MCF 10A (cell line): Measurements from ENCODE around the gene ZNF625. TPM values are rescaled to one million over a fixed set of nuclear protein-coding genes. Genes with fewer than 3 reads are reported as not detected.

Source experiments
- Bru-seq: library from RNA; stranded (reverse); fragments of 400-500 nt; gene quantifications from one replicate; lab custom pipeline; 2021; lab: Mats Ljungman, UMichigan
- BruChase-seq, 2 experiments: library from RNA; stranded (reverse); fragments of 400-500 nt; gene quantifications; one replicate each; lab custom pipeline; 2021; lab: Mats Ljungman, UMichigan
- BruUV-seq: library from RNA; stranded (reverse); fragments of 400-500 nt; replicated peaks from 2 replicates; lab custom pipeline; 2021; lab: Mats Ljungman, UMichigan
- CTCF ChIA-PET: fragments of 300-600 bp; sonication (Branson Sonifier 250); formaldehyde crosslinking; extraction: SDS; loops from one replicate; lab custom pipeline; 2021; ENCODE audit warnings: antibody characterized with exemption, inconsistent platforms; lab: Yijun Ruan, JAX
- POLR2A ChIA-PET: fragments of 300-600, 350-650 bp; sonication (Branson Sonifier 250); formaldehyde crosslinking; extraction: SDS; loops from one replicate; lab custom pipeline; 2020; ENCODE audit warnings: antibody characterized with exemption, inconsistent platforms; lab: Yijun Ruan, JAX
- DNase-seq: peaks from one replicate; pipeline ENCODE4 v3.0.0-alpha.2; 2018; ENCODE audit not compliant: unreplicated experiment
- H3K27ac Mint-ChIP-seq: one replicate; pipeline ENCODE4 v1.8.0; 2022; ENCODE audit warnings: mild to moderate bottlenecking, low read depth, mixed read lengths; ENCODE audit not compliant: unreplicated experiment
- H3K27me3 Mint-ChIP-seq: one replicate; pipeline ENCODE4 v1.8.0; 2022; ENCODE audit warnings: mixed read lengths; ENCODE audit not compliant: insufficient read depth, unreplicated experiment
- H3K36me3 Mint-ChIP-seq: one replicate; pipeline ENCODE4 v1.8.0; 2022; ENCODE audit warnings: mild to moderate bottlenecking, moderate library complexity, mixed read lengths; ENCODE audit not compliant: insufficient read depth, unreplicated experiment
- H3K4me1 Mint-ChIP-seq: one replicate; pipeline ENCODE4 v1.8.0; 2022; ENCODE audit warnings: mixed read lengths; ENCODE audit not compliant: insufficient read depth, unreplicated experiment
- H3K4me3 Mint-ChIP-seq: one replicate; pipeline ENCODE4 v1.8.0; 2022; ENCODE audit warnings: mild to moderate bottlenecking, moderate library complexity, mixed read lengths; ENCODE audit not compliant: unreplicated experiment
- H3K9me3 Mint-ChIP-seq: one replicate; pipeline ENCODE4 v1.8.0; 2022; ENCODE audit warnings: mixed read lengths; ENCODE audit not compliant: unreplicated experiment
- intact Hi-C: fragments of 100-400 bp; cut with micrococcal nuclease; formaldehyde crosslinking; loops from 2 replicates; pipeline ENCODE4 v1.14.1; 2022
- long read RNA-seq: library from polyadenylated mRNA; stranded (forward); transcript quantifications from one replicate; pipeline ENCODE4 v2.0.0, GENCODE V29; 2022
- total RNA-seq: library from RNA; stranded (reverse); gene quantifications from 2 replicates; pipeline ENCODE4 v1.2.3, GENCODE V29; 2022
- TF ChIP-seq, protein P1 (sequence below): fragments of 200-600 bp; IDR thresholded peaks from one replicate; pipeline ENCODE4 v1.8.0; 2022; ENCODE audit warnings: antibody characterized with exemption, mild to moderate bottlenecking; ENCODE audit not compliant: unreplicated experiment

Gene ZNF625
- total RNA-seq (0.37 TPM in 1 of 2 replicates, not detected in the other), Bru-seq, nascent RNA (percentile 23 among the genes with signal in this experiment), BruChase-seq, experiment 1, labeled RNA remaining after a 6-hour chase (percentile 32 among the genes with signal in this experiment), BruChase-seq, experiment 2, labeled RNA remaining after a 2-hour chase (percentile 44 among the genes with signal in this experiment)
- long read RNA-seq = 0 reads

DNA sequence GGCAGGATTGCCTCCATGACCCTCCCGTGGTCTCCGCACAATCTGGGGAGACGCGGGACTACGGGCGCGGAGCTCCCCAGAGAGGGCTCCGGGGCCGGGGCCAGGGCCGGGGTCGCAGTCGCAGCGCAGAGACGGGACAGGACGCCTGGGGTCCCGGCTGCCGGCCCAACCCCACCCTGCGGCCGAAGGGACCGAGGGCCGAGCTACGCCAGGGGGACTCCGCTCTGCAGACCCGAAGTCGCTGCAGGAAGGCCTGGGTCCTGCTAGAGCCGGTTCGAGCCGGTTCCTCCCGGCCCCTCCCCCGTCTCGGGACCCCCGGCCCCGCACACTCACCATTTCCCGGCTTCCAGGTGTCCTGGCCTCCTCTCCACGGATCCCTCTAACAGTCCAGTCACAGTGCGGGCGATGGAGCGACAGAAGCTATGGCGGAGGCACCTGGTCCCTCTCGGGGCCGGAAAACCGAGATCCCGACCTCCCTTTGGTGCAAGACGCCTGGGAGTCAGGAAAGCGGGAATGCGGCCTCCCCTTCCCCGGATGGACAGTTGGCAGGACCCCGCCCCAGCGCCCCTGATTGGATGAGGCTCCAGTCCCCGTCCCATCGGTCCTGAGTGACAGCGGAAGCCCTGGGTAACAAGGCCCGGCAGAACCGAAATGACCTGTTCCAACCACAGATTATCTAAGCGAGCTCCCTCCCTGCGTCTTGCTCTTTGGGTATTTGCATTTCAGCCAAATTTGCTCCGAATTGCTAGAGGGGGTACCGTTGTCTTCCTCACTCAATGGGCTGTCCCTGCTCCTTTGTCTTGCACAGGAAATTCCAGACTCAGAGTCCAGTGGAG lies at the start of gene ZNF625:
Gene ZNF625, minus strand, starts transcription at position 512 of the 836 bp plus-strand sequence. Its CDS starts 176 bp downstream, at position 336.
- no peaks in the 10 kb centered on the region for H3K36me3 Mint-ChIP-seq
- no TSS peak for BruUV-seq
- H3K9me3 Mint-ChIP-seq = peaks cover 18% of the 10 kb centered on the region
- H3K27ac Mint-ChIP-seq = no peak within 1 kb of the TSS
- POLR2A ChIA-PET = interaction anchor here (0.7 kb wide), 1 partner anchor 358 kb away, joined by 3 read pairs; no protein-coding TSS in a partner anchor
- intact Hi-C loops = no loop called here
- H3K4me3 Mint-ChIP-seq = no peak within 1 kb of the TSS
- no peak for DNase-seq
- TF ChIP-seq, protein P1, sequence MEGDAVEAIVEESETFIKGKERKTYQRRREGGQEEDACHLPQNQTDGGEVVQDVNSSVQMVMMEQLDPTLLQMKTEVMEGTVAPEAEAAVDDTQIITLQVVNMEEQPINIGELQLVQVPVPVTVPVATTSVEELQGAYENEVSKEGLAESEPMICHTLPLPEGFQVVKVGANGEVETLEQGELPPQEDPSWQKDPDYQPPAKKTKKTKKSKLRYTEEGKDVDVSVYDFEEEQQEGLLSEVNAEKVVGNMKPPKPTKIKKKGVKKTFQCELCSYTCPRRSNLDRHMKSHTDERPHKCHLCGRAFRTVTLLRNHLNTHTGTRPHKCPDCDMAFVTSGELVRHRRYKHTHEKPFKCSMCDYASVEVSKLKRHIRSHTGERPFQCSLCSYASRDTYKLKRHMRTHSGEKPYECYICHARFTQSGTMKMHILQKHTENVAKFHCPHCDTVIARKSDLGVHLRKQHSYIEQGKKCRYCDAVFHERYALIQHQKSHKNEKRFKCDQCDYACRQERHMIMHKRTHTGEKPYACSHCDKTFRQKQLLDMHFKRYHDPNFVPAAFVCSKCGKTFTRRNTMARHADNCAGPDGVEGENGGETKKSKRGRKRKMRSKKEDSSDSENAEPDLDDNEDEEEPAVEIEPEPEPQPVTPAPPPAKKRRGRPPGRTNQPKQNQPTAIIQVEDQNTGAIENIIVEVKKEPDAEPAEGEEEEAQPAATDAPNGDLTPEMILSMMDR = no peak
- no peaks in the 10 kb centered on the region for H3K4me1 Mint-ChIP-seq
- CTCF ChIA-PET = interaction anchor here (0.6 to 1.6 kb wide), 3 partner anchors 16 to 232 kb away, joined by 3 to 7 read pairs (median 4); partner anchors contain the start of gene ZNF20
- no peaks in the 10 kb centered on the region for H3K27me3 Mint-ChIP-seq

DNA sequence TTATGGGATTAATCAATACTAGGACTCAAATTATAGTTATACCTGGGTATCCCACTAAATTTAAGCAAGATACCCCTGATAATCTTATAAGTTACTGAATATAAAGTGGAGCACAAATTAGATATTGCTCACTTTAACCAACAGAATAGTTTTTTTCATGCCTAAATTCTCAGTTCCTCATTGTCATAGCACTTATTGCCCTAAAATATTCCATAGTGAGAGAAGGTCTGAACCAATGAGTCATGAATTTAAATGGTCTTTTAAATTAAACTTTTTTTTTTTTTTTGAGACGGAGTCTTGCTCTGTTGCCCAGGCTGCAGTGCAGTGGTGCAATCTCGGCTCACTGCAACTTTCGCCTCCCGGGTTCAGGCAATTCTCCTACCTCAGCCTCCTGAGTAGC lies 48.8 kb upstream of the ZNF625 start:
- H3K36me3 Mint-ChIP-seq = no peaks in the 10 kb centered on the region
- CTCF ChIA-PET = interaction anchor here (0.6 to 0.7 kb wide), 2 partner anchors 9 to 19 kb away, joined by 3 to 6 read pairs; no protein-coding TSS in a partner anchor
- H3K27ac Mint-ChIP-seq = no peak overlapping the region

DNA sequence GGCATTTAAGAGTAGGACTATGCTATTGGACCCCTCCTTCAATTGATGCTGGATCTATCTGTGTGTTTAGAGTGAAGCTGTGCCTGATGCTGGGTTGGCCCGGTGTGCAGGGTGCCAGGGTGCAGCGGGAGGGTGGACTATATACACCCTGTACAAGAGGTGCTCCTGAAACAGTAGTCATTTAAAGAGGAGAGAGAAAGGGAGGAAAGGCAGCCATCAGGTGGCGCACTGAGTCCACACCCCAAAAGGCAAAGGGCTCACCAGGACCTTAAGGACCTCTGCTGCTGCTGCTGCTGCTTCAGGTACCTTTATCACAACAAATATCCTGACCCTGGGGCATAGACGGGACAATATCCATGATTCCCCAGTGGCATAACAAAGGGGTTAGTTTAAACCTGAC lies 45.7 kb upstream of the ZNF625 start:
- intact Hi-C loops = no loop called here
- H3K4me1 Mint-ChIP-seq = no peaks in the 10 kb centered on the region

More for the DNA sequence above, 48.8 kb upstream of the ZNF625 start:
- no TSS peak for BruUV-seq
- Mint-ChIP-seq H3K4me3 (no peak overlapping the region), H3K4me1 (no peaks in the 10 kb centered on the region), H3K9me3 (peaks cover 39% of the 10 kb centered on the region), H3K27me3 (no peaks in the 10 kb centered on the region)
- DNase-seq = no peak
- intact Hi-C loops = no loop called here
- POLR2A ChIA-PET = no interaction called here
- TF ChIP-seq, protein P1 = no peak

More for the DNA sequence above, 45.7 kb upstream of the ZNF625 start:
- Mint-ChIP-seq H3K27me3 (no peaks in the 10 kb centered on the region), H3K9me3 (peaks cover 37% of the 10 kb centered on the region), H3K27ac (no peak overlapping the region), H3K36me3 (no peaks in the 10 kb centered on the region), H3K4me3 (no peak overlapping the region)
- POLR2A ChIA-PET = no interaction called here
- no peak for DNase-seq
- no TSS peak for BruUV-seq
- CTCF ChIA-PET = interaction anchor here (0.9 kb wide), 1 partner anchor 21 kb away, joined by 3 read pairs; no protein-coding TSS in a partner anchor
- TF ChIP-seq, protein P1 = no peak
